A673 (cell line): Measurements from ENCODE around the gene CCR5AS.

Source experiments
- EZH2 ChIP-seq: fragments of 200-600 bp; sonication (generic); IDR thresholded peaks from 2 replicates; pipeline ENCODE4 v1.6.1; 2017; ENCODE audit warnings: borderline replicate concordance, low read depth, mild to moderate bottlenecking, mixed read lengths, antibody characterized with exemption, low read length; ENCODE audit not compliant: poor library complexity, severe bottlenecking
- TF ChIP-seq, protein P1 (sequence below): fragments of 300-800, 200-600 bp; sonication (generic); conservative IDR thresholded peaks from 2 replicates; pipeline ENCODE4 v1.5.1; 2017; ENCODE audit warnings: low read depth, mild to moderate bottlenecking, antibody characterized with exemption, low read length, moderate library complexity, mixed read lengths

DNA sequence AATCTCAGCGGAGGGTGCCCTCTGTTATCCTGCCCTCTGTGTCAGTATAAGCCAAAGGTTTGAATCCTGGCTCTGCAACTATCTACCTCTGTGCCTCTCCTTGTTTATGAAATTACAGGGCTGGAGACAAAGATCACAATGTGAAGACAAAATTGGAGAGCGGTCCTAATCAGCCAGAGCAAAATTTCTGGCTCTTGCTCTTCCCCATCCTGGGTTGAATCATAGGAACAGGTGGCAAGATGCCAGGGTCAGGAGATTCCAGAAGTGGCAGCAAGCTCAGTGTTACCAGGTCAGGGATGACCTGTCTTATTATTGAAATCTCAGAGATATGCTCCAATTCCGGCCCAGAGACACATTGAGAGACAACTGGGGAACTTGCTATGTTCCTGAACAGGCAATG, 55.2 kb downstream of the CCR5AS start:
- TF ChIP-seq, protein P1, sequence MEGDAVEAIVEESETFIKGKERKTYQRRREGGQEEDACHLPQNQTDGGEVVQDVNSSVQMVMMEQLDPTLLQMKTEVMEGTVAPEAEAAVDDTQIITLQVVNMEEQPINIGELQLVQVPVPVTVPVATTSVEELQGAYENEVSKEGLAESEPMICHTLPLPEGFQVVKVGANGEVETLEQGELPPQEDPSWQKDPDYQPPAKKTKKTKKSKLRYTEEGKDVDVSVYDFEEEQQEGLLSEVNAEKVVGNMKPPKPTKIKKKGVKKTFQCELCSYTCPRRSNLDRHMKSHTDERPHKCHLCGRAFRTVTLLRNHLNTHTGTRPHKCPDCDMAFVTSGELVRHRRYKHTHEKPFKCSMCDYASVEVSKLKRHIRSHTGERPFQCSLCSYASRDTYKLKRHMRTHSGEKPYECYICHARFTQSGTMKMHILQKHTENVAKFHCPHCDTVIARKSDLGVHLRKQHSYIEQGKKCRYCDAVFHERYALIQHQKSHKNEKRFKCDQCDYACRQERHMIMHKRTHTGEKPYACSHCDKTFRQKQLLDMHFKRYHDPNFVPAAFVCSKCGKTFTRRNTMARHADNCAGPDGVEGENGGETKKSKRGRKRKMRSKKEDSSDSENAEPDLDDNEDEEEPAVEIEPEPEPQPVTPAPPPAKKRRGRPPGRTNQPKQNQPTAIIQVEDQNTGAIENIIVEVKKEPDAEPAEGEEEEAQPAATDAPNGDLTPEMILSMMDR = no peak
- no peak for TF ChIP-seq EZH2
